Measurements from ENCODE around the gene SMARCD1. TPM values are rescaled to one million over a fixed set of nuclear protein-coding genes. Genes with fewer than 3 reads are reported as not detected.

The SMARCD1 gene
- 93.4 and 102 TPM in 2 replicates for total RNA-seq

GRCh38 chr12:50084775-50085614 is at the start of gene SMARCD1:
Gene SMARCD1 (plus strand): TSS chr12:50085342. CDS start chr12:50085370, 28 bp downstream.

GRCh38 chr12:50057000-50057841 is 27.9 kb upstream of the SMARCD1 start, which contains the start of gene ASIC1:
Gene ASIC1 (plus strand): TSS chr12:50057596. CDS start chr12:50058767, 1,171 bp downstream.

GRCh38 chr12:50103767-50104321 is 18.7 kb downstream of the SMARCD1 start, which contains the start of gene GPD1:
Gene GPD1 (plus strand): TSS chr12:50104008. CDS start chr12:50104051, 43 bp downstream.

GRCh38 chr12:50111693-50112455 is 26.7 kb downstream of the SMARCD1 start, which contains the start of gene COX14:
Gene COX14 (plus strand): TSS chr12:50112236. CDS start chr12:50120044, 7,808 bp downstream.

Other genes with a start within 250 kb of the SMARCD1 start
- 2.4 and 3.3 TPM in 2 replicates for gene BCDIN3D, start 242.2 kb upstream of the SMARCD1 start, total RNA-seq
- not detected in 2 replicates for gene FAIM2, start 181.4 kb upstream of the SMARCD1 start, total RNA-seq
- not detected in 2 replicates for gene AQP2, start 134.6 kb upstream of the SMARCD1 start, total RNA-seq
- not detected in 2 replicates for gene AQP5, start 123.5 kb upstream of the SMARCD1 start, total RNA-seq
- not detected in 2 replicates for gene AQP6, start 112.4 kb upstream of the SMARCD1 start, total RNA-seq
- 69.0 and 103 TPM in 2 replicates for gene RACGAP1, start 59.8 kb upstream of the SMARCD1 start, total RNA-seq
- gene ASIC1, start 27.7 kb upstream of the SMARCD1 start, total RNA-seq = 0.27 and 1.1 TPM in 2 replicates
- gene GPD1, start 18.7 kb downstream of the SMARCD1 start, total RNA-seq = 0.22 TPM in 1 of 2 replicates, not detected in the other
- 29.4 and 30.9 TPM in 2 replicates for gene COX14, start 26.9 kb downstream of the SMARCD1 start, total RNA-seq
- 37.9 and 41.9 TPM in 2 replicates for gene CERS5, start 82.0 kb downstream of the SMARCD1 start, total RNA-seq
- 157 and 160 TPM in 2 replicates for gene LIMA1, start 198.2 kb downstream of the SMARCD1 start, total RNA-seq